Astrocyte (in vitro differentiated cells and primary cell): Measurements from ENCODE around the gene TMEM132A. TPM values are rescaled to one million over a fixed set of nuclear protein-coding genes. Genes with fewer than 3 reads are reported as not detected.

Experiments used
- DNase-seq: peaks from one replicate; pipeline ENCODE4 v3.0.0-alpha.2; 2010; ENCODE audit warnings: low read depth
- FAIRE-seq: peaks from 2 replicates; lab custom pipeline; 2011; peaks lifted over from hg19 to GRCh38; lab: Jason Lieb, UNC
- H2AFZ ChIP-seq: 2 replicates; pipeline ENCODE4 v1.6.0; 2012; ENCODE audit warnings: low read depth, low read length, inconsistent platforms
- H3K27ac ChIP-seq: 2 replicates; pipeline ENCODE4 v1.5.1; 2011; ENCODE audit warnings: low read depth, low read length, inconsistent platforms
- H3K27me3 ChIP-seq: 2 replicates; pipeline ENCODE4 v1.6.0; 2011; ENCODE audit warnings: low read length, inconsistent platforms; ENCODE audit not compliant: insufficient read depth
- H3K36me3 ChIP-seq: 2 replicates; pipeline ENCODE4 v1.5.1; 2011; ENCODE audit warnings: low read length, inconsistent platforms; ENCODE audit not compliant: insufficient read depth
- H3K4me1 ChIP-seq: 2 replicates; pipeline ENCODE4 v1.5.1; 2011; ENCODE audit warnings: low read length, inconsistent platforms; ENCODE audit not compliant: insufficient read depth
- H3K4me2 ChIP-seq: 2 replicates; pipeline ENCODE4 v1.6.0; 2012; ENCODE audit warnings: low read length, inconsistent platforms
- H3K4me3 ChIP-seq: 2 replicates; pipeline ENCODE4 v1.5.1; 2011; ENCODE audit warnings: low read depth, mild to moderate bottlenecking, low read length, inconsistent platforms; ENCODE audit not compliant: insufficient read depth
- H3K79me2 ChIP-seq: 2 replicates; pipeline ENCODE4 v1.6.0; 2012; ENCODE audit warnings: mild to moderate bottlenecking, low read length, inconsistent platforms; ENCODE audit not compliant: insufficient read depth
- H3K9ac ChIP-seq: 2 replicates; pipeline ENCODE4 v1.6.0; 2012; ENCODE audit warnings: mild to moderate bottlenecking, low read length, inconsistent platforms
- H3K9me3 ChIP-seq: 2 replicates; pipeline ENCODE4 v1.5.1; 2012; ENCODE audit warnings: low read depth, mild to moderate bottlenecking, low read length, inconsistent platforms; ENCODE audit not compliant: insufficient read depth
- H4K20me1 ChIP-seq: 2 replicates; pipeline ENCODE4 v1.6.0; 2012; ENCODE audit warnings: low read length, inconsistent platforms; ENCODE audit not compliant: insufficient read depth
- H3K27ac Mint-ChIP-seq: one replicate; pipeline ENCODE4 v1.8.0; 2021; ENCODE audit warnings: mild to moderate bottlenecking, mixed read lengths; ENCODE audit not compliant: unreplicated experiment
- H3K27me3 Mint-ChIP-seq: one replicate; pipeline ENCODE4 v1.8.0; 2021; ENCODE audit warnings: low read depth, mixed read lengths; ENCODE audit not compliant: unreplicated experiment
- H3K36me3 Mint-ChIP-seq: one replicate; pipeline ENCODE4 v1.8.0; 2021; ENCODE audit warnings: low read depth, mixed read lengths; ENCODE audit not compliant: unreplicated experiment
- H3K4me1 Mint-ChIP-seq: one replicate; pipeline ENCODE4 v1.8.0; 2021; ENCODE audit warnings: low read depth, mixed read lengths; ENCODE audit not compliant: unreplicated experiment
- H3K4me3 Mint-ChIP-seq: one replicate; pipeline ENCODE4 v1.8.0; 2021; ENCODE audit warnings: mild to moderate bottlenecking, moderate library complexity, mixed read lengths; ENCODE audit not compliant: unreplicated experiment
- H3K9me3 Mint-ChIP-seq: one replicate; pipeline ENCODE4 v1.8.0; 2021; ENCODE audit warnings: mild to moderate bottlenecking, mixed read lengths; ENCODE audit not compliant: unreplicated experiment
- CTCF ChIP-seq: IDR thresholded peaks from 2 replicates; pipeline ENCODE4 v1.5.1; 2011; ENCODE audit warnings: low read depth, mild to moderate bottlenecking, inconsistent platforms, low read length, moderate library complexity; ENCODE audit not compliant: insufficient read depth
- EZH2 ChIP-seq: IDR thresholded peaks from 2 replicates; pipeline ENCODE4 v1.6.1; 2012; ENCODE audit warnings: mild to moderate bottlenecking, low read length, inconsistent platforms; ENCODE audit not compliant: insufficient read depth
- total RNA-seq: library from RNA; stranded (reverse); gene quantifications from 2 replicates; pipeline ENCODE4 v1.2.1, GENCODE V29; 2021

Gene TMEM132A
- total RNA-seq, 1 donor from 2014 or later, result 117 TPM

GRCh38 chr11:60946601-60947264 lies 22.5 kb downstream of the TMEM132A start:
- TF ChIP-seq CTCF (no peak), EZH2 (no peak)
- H3K36me3 ChIP-seq, result no peaks in the 10 kb centered on the region
- H3K4me2 ChIP-seq, result no peak overlapping the region
- H3K4me1 Mint-ChIP-seq, result peaks cover 16% of the 10 kb centered on the region
- H3K27ac Mint-ChIP-seq, result no peak overlapping the region
- FAIRE-seq, result no peak
- no peak overlapping the region for H2AFZ ChIP-seq
- H4K20me1 ChIP-seq, result no peaks in the 10 kb centered on the region
- no peaks in the 10 kb centered on the region for H3K4me1 ChIP-seq
- no peak overlapping the region for H3K27ac ChIP-seq
- H3K27me3 ChIP-seq, result peaks cover 24% of the 10 kb centered on the region
- DNase-seq, result no peak
- no peak overlapping the region for H3K9ac ChIP-seq
- H3K9me3 Mint-ChIP-seq, result no peaks in the 10 kb centered on the region
- H3K9me3 ChIP-seq, result no peaks in the 10 kb centered on the region
- no peaks in the 10 kb centered on the region for H3K79me2 ChIP-seq
- no peak overlapping the region for H3K4me3 Mint-ChIP-seq
- peaks cover 17% of the 10 kb centered on the region for H3K36me3 Mint-ChIP-seq
- peaks cover 24% of the 10 kb centered on the region for H3K27me3 Mint-ChIP-seq
- H3K4me3 ChIP-seq, result no peak overlapping the region

- Histone ChIP-seq H2AFZ (no peak overlapping the region), H3K36me3 (no peaks in the 10 kb centered on the region), H3K4me2 (no peak overlapping the region), H3K4me3 (no peak overlapping the region), H3K9ac (no peak overlapping the region), H3K27ac (no peak overlapping the region), H3K79me2 (no peaks in the 10 kb centered on the region), H3K4me1 (peaks cover 4% of the 10 kb centered on the region), H4K20me1 (no peaks in the 10 kb centered on the region), H3K9me3 (no peaks in the 10 kb centered on the region), H3K27me3 (peaks cover 24% of the 10 kb centered on the region)
- no peak for DNase-seq
- Mint-ChIP-seq H3K4me1 (peaks cover 19% of the 10 kb centered on the region), H3K27me3 (peaks cover 27% of the 10 kb centered on the region), H3K9me3 (no peaks in the 10 kb centered on the region), H3K36me3 (peaks cover 17% of the 10 kb centered on the region), H3K27ac (no peak overlapping the region), H3K4me3 (no peak overlapping the region)
- no peak for TF ChIP-seq EZH2
- no peak for TF ChIP-seq CTCF
- no peak for FAIRE-seq
These were observed 23.4 kb downstream of the TMEM132A start for GRCh38 chr11:60947700-60948099.

GRCh38 chr11:60948250-60948649 lies 24.0 kb downstream of the TMEM132A start:
- Histone ChIP-seq H3K79me2 (no peaks in the 10 kb centered on the region), H2AFZ (no peak overlapping the region), H3K36me3 (no peaks in the 10 kb centered on the region), H3K4me1 (peaks cover 4% of the 10 kb centered on the region), H4K20me1 (no peaks in the 10 kb centered on the region), H3K9me3 (no peaks in the 10 kb centered on the region), H3K27ac (no peak overlapping the region), H3K27me3 (peaks cover 24% of the 10 kb centered on the region), H3K9ac (no peak overlapping the region), H3K4me2 (no peak overlapping the region), H3K4me3 (no peak overlapping the region)
- H3K4me3 Mint-ChIP-seq, result peak overlapping the region; percentile 45
- peaks cover 1% of the 10 kb centered on the region for H3K9me3 Mint-ChIP-seq
- FAIRE-seq, result no peak
- no peak overlapping the region for H3K27ac Mint-ChIP-seq
- peaks cover 26% of the 10 kb centered on the region for H3K27me3 Mint-ChIP-seq
- TF ChIP-seq EZH2 (no peak), CTCF (no peak)
- peaks cover 15% of the 10 kb centered on the region for H3K4me1 Mint-ChIP-seq
- H3K36me3 Mint-ChIP-seq, result peaks cover 13% of the 10 kb centered on the region
- DNase-seq, result no peak
